NCI-H2227 (cell line): ENCODE measurements around the gene FGD6.
A peak's percentile ranks its signal among the peaks of the same experiment; 100 is the strongest.
"Not testable (repeated sequence)": the region's sequence is repeated elsewhere in the genome, so short reads cannot be mapped to it uniquely, and the experiment has no call there.

Experiments
- DNase-seq: peaks from one replicate; lab custom pipeline; 2025; ENCODE audit not compliant: unreplicated experiment; lab: John Stamatoyannopoulos, UW

FGD6 gene

GRCh38 chr12:95235621-95236020, 18.4 kb upstream of the FGD6 start:
- not testable (repeated sequence) for DNase-seq

DNA sequence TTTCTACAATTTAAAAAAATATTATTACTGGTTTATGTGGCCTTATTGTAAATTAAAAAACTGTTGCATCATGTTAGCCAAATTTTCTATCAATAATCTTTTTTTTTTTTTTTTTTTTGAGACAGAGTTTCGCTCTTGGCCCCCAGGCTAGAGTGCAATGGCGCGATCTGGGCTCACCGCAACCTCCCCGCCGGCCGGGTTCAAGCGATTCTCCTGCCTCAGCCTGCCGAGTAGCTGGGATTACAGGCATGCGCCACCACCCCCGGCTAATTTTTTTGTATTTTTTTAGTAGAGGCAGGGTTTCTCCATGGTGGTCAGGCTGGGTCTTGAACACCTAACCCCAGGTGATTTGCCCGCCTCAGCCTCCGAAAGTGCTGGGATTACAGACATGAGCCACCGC, 16.9 kb upstream of the FGD6 start:
- DNase-seq = not testable (repeated sequence)

DNA sequence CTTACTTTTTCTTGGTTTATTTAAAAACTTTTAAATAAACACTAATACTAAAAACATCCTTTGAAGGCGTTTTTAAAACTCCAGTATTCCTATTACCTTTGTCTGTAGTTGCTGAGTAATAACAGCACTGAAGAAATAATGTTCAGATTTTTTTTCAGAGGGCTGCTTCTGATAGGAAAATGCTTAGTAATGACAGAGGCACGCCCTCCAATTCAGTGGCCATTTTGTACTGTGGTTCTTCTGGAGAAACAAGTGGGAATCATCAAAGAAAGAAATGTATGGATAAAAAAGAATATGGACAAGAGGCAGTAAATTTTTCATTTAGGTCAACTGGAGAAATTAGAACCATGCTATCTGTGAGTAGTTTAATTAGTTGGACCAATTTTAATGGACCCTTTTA, 13.9 kb upstream of the FGD6 start:
- DNase-seq = peak; percentile 44

- no peak for DNase-seq
Observed at GRCh38 chr12:95230313-95230712, 13.0 kb upstream of the FGD6 start.

DNA sequence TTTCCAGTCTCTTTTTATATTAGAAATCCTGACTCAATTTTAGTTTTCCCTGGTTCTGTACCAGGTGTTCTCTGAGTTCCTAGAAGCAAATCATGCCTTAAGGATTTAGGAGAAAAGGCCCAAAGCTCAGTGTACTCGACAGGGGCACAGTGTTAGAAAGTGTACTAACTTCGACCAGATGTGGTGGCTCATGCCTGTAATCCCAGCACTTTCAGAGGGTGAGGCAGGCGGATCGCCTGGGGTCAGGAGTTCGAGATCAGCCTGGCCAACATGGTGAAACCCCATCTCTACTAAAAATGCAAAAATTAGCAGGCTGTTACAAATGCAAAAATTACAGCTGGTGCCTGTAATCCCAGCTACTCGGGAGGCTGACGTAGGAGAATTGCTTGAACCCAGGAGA, 12.4 kb upstream of the FGD6 start:
- DNase-seq = no peak

DNA sequence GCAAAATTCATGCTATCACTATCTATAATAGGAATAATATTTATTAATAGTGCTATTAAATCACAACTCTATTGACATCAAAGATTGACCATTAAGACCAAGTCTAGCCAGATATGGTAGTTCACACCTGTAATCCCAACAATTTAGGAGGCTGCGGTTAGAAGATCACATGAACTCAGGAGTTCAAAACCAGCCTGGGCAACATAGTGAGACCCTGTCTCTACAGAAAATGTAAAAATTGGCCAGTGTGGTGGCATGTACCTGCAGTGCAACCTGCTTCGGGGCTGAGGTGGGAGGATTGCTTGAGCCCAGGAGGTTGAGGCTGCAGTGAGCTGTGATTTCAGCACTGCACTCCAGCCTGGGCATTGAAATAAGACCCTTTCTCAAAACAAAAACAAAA, 11.3 kb upstream of the FGD6 start:
- no peak for DNase-seq

DNA sequence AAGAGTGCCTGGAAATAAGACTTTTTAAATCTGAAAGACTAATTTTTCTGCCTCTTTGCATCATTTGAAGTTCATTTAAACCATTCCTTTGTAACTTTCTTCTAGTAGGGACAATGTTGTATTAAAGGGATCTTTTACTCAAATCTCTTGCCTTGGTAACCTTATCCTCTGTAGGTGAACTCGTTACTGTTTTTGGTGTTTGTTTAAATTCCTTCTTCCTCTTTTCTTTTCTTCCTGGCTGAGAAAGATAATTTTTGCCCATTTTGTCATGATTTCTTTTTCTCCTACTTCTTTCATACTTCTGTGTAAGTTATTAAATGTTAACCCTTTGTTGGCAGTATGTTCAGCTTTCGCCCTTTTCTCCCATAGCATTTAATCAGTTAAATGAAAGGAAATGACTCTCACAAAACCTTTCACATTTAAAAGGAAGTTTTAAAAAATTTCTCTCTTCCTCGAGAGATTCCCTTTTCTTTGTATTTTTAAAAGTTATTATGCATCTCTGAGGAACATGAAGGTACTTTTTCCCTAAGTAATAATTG, 10.6 kb upstream of the FGD6 start:
- DNase-seq = no peak

GRCh38 chr12:95225645-95226212, 8.5 kb upstream of the FGD6 start:
- DNase-seq = no peak

DNA sequence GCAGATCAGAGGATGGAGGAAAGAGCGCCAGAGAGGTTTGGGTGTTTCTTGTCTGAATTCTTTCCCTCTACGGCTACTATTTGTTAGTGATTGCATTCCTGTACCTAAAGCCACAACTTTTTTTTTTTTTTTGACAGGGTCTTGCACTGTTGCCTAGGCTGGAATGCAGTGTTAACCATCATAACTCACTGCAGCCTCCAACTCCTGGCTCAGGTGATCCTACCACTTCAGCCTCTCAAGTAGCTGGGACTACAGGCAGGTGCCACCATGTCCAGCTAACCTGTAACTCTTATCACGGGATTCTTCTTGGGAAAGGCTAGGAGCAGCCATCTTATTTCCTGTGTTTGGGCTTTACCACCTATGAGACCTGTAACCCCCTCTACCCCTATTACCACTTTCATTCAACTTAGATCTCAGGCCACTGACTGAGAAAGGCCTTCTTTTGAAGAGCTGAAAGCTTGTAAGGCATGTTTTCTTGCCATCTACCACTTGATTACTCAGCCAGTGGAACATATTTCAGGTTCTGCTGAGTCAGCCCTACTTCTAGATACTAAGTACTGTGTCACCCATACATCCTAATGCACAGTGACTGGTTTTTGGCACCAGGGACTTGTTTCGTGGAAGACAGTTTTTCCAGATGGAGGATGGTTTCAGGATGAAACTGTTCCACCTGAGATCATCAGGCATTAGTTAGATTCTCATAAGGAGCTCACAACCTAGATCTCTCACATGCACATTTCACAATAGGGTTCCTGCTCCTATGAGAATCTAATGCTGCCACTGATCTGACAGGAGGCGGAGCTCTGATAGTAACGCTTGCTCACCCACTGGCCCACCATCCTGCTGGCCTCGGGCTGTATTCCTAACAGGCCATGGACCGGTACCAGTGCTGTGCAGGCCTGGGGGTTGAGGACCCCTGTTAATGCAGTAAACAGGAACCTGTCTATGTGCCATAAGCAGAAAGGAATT, 7.2 kb upstream of the FGD6 start:
- no peak for DNase-seq

GRCh38 chr12:95220726-95221125, 3.5 kb upstream of the FGD6 start:
- no peak for DNase-seq

- DNase-seq = no peak
Observed at GRCh38 chr12:95220190-95220589, 2.9 kb upstream of the FGD6 start.

GRCh38 chr12:95218150-95219133, 1.2 kb upstream of the FGD6 start:
- peak; percentile 73 for DNase-seq

- DNase-seq = peak; percentile 75
Observed at GRCh38 chr12:95216711-95217376, 423 bp downstream of the FGD6 start.

GRCh38 chr12:95215949-95216348, 1.3 kb downstream of the FGD6 start:
- no peak for DNase-seq

DNA sequence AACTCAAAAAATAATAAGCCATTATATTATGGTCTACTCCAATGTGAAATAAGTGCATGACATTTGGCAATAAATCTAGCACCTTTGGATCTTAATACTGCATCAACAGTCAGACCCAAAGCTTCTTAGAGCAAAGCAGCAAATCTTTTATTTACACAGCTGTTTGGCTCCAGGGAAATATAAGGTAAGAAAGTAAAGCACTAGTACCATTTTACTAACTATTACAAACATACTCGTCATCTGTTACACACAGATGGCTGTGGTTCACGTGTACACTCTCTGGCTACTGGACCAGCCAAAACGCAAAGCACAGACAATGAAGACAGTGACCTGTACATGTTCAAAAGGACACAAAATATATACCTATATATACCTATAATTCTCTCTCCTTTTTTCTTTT, 2.8 kb downstream of the FGD6 start:
- DNase-seq = no peak

- no peak for DNase-seq
Observed at GRCh38 chr12:95213928-95214327, 3.3 kb downstream of the FGD6 start.

DNA sequence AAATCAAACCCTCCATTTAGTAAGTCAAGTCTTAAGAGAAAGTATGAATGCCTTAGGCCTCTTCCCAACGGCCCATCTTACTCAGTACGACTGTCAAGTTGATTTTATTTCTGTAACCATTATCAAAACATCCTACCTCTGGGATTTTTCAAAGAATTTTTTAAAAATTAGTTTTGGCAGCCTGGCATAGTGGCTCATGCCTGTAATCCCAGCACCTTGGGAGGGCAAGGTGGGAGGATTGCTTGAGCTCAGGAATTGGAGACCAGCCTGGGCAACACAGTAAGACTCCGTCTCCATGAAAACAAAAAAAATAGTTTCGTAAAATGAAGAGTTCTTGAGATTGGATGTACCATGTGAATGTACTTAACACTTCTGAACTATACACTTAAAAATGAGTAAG, 4.1 kb downstream of the FGD6 start:
- no peak for DNase-seq

DNA sequence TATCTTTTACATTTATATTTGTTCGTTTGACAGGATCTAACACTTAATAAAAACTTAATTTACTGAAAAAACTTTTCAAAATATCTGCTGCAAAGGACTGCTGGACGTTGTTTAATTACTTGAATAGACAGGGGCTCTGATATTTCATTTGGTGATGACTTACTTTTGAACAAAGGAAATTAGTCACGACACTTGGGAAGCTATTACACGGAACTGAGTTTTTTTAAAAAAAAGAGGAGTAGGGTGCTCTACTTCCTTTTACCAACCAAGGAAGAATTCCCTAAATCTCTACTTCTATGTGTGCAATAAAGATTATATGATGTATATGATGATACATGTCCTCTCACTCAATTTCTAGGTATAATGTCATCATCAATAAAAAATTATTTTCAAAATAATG, 4.7 kb downstream of the FGD6 start:
- no peak for DNase-seq

- DNase-seq = no peak
Observed at GRCh38 chr12:95208678-95209077, 8.6 kb downstream of the FGD6 start.

GRCh38 chr12:95207407-95207806, 9.9 kb downstream of the FGD6 start:
- DNase-seq = no peak

DNA sequence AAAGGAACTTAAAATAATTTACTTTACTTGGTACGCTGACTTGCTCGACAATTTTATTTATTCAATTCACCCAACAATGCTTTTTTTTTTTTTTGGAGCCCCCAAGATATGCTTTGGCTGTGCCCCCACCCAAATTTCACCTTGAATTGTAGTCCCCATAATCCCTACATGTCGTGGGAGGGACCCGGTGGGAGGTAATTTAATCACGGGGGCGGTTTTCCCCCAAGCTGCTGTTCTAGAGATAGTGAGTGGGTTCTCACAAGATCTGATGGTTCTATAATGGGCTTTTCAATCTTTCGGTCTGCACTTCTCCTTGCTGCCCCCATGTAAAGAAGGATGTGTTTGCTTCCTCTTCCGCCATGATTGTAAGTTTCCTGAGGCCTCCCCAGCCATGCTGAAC, 10.4 kb downstream of the FGD6 start:
- no peak for DNase-seq
